HG03025 (cell line): Measurements from ENCODE around the gene PSMC1.
"Not testable (repeated sequence)": the region's sequence is repeated elsewhere in the genome, so short reads cannot be mapped to it uniquely, and the experiment has no call there.

Experiments
- ATAC-seq: cut with Tn5 transposase; IDR thresholded peaks from one replicate; pipeline ENCODE4 v1.9.1; 2021; ENCODE audit warnings: mild to moderate bottlenecking, moderate library complexity; ENCODE audit not compliant: unreplicated experiment, low FRiP score

The PSMC1 gene

DNA sequence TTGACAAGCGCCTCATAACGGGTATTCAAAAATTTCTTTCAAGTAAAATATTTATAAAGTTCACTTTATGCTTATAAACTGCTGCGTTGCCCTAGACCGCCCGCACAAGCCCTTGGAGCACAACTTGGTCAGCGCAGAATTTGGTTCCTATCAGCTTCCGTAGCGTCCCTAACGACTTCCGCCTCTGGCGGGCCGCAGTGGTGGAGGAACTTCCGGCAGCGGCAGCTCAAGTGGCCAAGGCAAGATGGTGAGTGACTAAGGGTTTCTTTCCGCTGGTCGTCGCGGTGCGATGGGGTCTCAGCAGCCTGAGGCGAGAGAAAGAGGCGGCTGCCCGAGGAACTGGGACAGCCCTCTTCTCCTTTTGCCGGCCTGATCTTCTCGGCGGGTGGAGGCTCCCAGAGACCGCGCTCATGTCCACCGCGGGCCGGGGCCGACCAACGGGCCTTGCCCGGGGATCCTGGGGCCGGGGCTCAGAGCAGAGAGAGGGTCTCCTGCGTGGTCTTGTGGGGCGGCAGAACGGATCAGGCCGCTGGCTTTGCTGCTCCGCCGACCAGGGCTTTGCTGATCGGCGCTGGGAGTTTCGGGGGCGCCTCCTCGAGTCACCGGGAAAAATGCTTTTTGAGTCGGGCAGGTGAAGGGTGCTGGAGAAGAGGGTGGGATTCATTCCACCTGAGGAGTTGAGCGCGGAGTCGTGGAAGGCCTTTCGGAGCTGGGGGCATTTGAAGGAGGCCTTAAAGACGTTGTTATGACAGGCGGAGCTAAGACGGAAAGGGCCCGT, at the start of gene PSMC1:
PSMC1 (plus strand) TSS at position 200 of the 778 bp plus-strand sequence; CDS start at position 245, 45 bp downstream.
- ATAC-seq: peak; percentile 93

GRCh38 chr14:90213099-90213748, 43.1 kb upstream of the PSMC1 start:
- ATAC-seq: no peak

DNA sequence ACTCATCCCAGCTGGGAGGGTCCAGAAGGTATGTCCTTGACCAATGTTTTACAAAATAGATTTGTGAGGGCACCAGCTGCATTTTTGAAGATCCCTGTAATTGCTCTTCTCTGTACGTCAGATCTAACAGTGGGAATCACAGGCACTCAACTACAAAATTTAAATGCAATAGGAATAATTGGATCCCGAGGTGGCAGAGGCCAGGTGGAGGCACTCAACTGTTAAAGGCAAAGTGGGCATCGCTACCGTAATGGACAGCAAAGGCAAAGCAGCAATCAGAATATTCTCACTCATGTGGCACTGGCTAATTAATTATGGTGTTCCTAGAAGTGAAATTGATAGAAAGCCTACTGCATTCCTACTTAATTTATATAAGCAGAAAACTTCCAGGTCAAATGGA, 27.9 kb upstream of the PSMC1 start:
- no peak for ATAC-seq

- ATAC-seq: not testable (repeated sequence)
Observed at GRCh38 chr14:90229942-90230341, 26.4 kb upstream of the PSMC1 start.

- peak; percentile 47 for ATAC-seq
Observed at GRCh38 chr14:90235179-90235976, 21.0 kb upstream of the PSMC1 start.

- ATAC-seq: no peak
Observed at GRCh38 chr14:90239139-90239538, 17.2 kb upstream of the PSMC1 start.

GRCh38 chr14:90242444-90242843, 13.9 kb upstream of the PSMC1 start:
- no peak for ATAC-seq

DNA sequence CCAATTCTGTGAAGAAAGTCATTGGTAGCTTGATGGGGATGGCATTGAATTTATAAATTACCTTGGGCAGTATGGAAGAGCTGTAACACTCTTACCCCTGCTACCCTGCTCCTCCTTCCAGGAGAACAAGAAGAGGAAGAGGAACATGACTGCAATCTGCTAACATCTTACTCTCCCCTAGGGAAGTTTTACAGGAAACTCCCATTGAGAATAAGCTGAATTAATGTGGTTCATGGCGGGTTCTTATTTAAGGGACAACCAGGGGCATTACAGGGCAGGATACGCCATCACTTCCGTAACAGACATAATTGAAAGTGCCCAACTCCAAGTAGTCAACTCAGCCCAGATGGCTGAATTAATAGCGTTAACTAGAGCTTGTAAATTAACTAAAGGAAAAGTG, 9.4 kb upstream of the PSMC1 start:
- ATAC-seq: no peak

GRCh38 chr14:90247441-90247840, 8.9 kb upstream of the PSMC1 start:
- not testable (repeated sequence) for ATAC-seq

- no peak for ATAC-seq
Observed at GRCh38 chr14:90248594-90248993, 7.8 kb upstream of the PSMC1 start.

DNA sequence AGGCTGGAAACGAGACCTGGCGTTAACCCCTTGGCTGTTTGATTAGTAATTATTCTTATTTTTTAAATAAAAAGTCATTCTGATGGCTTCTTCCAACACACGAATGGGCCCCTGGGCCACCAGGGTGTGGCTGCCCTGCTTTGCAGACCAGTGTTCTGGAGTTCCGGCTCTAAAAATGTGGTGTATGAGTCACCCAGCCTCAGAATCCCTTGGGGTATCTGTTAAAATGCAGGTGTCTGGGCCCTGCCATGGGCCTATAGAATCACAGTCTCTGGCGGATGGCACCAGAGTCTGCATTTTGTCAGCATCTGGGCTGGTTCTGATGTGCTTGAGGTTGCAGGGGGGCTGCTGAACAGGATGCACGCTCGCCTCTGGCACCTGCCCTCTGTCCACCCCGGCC, 2.5 kb upstream of the PSMC1 start:
- ATAC-seq: no peak

- ATAC-seq: no peak
Observed at GRCh38 chr14:90255871-90256270, 482 bp upstream of the PSMC1 start.

GRCh38 chr14:90263748-90264449, 7.5 kb downstream of the PSMC1 start:
- ATAC-seq: no peak

DNA sequence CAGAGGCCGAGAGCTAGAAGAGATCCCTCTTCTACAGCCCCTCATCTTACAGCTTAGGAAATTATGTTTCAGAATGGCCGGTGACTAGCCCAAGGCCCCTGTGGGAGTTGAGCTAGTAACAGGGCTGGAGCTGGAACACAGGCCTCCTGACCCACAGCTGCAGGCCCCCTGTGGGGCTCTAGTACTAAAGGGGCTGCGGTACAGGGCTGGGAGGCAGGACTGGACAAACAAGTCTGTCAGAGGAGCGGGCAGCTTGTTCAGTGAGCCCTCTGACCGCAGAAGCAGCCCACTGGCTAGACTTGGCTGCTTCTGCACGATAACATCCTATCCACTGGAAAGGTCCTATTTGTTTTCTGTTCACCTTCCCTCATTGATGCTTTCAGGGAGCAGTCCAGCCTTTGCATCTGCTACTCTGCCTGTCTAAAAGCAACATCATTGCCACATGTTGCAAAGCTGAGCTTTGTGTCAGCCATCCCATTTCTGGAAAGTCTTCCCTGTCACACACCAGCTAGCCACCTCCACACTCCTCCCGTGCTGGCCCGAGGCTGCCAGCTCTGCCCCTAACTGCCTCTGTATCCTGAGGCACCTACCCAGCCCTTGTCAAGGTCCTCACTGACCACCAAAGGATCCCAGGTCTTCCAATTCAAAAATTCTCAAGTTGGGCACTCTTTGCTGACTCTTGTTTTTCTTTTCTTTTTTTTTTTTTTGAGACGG, 10.2 kb downstream of the PSMC1 start:
- no peak for ATAC-seq

DNA sequence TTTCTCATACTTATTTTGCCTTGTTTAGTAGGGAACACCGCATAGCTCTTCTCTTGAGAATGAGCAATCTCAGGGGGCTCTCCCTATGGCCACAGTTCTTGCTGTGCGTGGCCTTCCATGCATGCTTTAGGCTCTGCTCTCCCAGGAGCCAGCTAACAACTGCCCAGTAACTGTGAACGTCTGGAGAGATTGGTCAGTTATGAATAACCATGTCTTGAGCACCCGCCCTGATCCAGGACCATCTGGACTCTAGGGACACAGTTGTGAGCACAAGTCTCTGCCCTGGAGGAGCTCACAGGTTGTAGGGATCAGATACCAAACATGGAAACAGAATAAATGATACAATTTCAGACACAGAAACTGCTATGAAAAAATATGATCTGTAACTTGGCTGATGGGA, 12.1 kb downstream of the PSMC1 start:
- ATAC-seq: no peak

DNA sequence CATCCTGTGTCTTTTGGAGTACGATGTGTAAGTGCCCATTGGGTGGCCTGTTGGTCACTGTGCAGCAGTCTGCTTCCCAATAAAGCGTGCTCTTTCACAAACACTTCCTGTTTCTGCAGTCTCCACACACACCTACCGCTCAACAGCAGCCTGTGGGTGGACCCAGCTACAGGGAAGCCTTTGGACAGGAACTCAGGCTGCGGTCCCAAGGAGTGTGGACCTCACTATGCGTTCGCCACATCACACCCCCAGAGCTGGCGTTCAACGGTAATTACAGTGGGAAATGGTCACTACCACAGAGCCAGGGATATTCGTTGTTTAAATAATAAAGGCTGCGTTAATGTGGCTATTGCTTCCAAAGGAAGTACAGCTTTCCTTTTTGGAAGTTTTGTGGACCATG, 16.2 kb downstream of the PSMC1 start:
- ATAC-seq: no peak

GRCh38 chr14:90273532-90273931, 17.2 kb downstream of the PSMC1 start:
- no peak for ATAC-seq

- ATAC-seq: no peak
Observed at GRCh38 chr14:90274019-90274418, 17.7 kb downstream of the PSMC1 start.

GRCh38 chr14:90274808-90275457, 18.6 kb downstream of the PSMC1 start:
- ATAC-seq: no peak

DNA sequence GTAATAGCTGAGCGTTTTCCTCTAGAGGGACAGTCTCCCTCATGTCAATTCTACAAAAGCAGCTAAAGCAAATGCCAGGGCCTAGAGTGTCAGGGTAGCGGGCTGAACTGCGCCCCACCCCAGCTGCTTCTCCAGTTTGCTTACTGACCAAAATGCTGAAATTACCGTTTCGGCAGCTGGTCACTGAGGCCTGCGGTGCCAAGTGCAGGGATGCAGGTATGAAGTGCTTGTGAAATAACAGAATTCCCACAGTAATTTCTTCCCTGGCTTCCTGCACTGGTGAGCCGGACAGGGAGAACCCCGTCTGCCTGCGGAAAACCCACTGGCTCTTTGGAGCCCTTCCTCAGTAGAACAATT, 19.1 kb downstream of the PSMC1 start:
- no peak for ATAC-seq
